Central memory CD4-positive, alpha-beta T cell (primary cell): Measurements from ENCODE around the gene CRAT.

Source experiments
- DNase-seq: peaks from one replicate; pipeline ENCODE4 v3.0.0; 2022

The CRAT gene

GRCh38 chr9:129059796-129060785 is 50.5 kb downstream of the CRAT start:
- no peak for DNase-seq

- DNase-seq: no peak
Measured at GRCh38 chr9:129058965-129059795, 51.4 kb downstream of the CRAT start.

- no peak for DNase-seq
Measured at GRCh38 chr9:129054163-129054851, 56.3 kb downstream of the CRAT start.

DNA sequence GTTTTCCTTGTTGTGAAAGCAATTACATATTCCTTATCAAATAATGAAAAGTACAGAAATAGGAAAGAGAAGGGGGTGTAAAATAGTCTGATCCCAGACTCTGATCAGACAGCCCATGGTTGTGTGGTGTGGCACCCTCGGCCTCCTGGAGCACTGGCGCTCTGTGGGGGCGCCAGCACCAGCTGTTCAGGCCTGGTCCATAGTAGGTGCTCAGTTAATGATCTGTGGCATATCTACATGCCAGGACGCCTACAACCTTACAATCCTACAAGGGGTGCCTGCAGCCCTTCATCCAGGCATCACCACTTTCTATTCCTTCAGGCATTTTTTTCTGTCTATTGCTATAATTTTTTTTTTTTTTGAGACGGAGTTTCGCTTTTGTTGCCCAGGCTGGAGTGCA is 57.6 kb downstream of the CRAT start:
- DNase-seq: no peak

DNA sequence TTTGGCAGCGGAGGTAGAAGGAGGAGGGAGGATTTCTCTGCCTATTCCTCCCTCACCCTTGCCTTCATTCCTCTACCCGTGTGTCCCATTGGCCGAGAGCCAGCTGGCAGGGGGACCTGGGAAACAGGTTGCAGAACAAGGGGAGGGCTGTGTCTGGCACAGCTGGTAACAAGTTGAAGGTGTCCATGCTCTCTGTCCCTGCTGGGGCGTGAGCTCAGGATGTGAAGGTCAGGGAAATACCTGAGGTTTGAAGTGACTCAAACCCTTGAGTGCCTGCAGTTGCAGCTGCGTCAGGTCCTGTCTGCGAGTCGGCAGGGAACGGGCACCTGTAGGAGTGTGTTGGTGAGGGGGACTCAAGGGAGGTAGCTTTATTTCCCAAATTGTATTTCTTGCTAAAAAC is 58.0 kb downstream of the CRAT start:
- no peak for DNase-seq
